Measurements from ENCODE around the gene CEP72.
"Not testable (repeated sequence)": the region's sequence is repeated elsewhere in the genome, so short reads cannot be mapped to it uniquely, and the experiment has no call there.

Gene CEP72, protein sequence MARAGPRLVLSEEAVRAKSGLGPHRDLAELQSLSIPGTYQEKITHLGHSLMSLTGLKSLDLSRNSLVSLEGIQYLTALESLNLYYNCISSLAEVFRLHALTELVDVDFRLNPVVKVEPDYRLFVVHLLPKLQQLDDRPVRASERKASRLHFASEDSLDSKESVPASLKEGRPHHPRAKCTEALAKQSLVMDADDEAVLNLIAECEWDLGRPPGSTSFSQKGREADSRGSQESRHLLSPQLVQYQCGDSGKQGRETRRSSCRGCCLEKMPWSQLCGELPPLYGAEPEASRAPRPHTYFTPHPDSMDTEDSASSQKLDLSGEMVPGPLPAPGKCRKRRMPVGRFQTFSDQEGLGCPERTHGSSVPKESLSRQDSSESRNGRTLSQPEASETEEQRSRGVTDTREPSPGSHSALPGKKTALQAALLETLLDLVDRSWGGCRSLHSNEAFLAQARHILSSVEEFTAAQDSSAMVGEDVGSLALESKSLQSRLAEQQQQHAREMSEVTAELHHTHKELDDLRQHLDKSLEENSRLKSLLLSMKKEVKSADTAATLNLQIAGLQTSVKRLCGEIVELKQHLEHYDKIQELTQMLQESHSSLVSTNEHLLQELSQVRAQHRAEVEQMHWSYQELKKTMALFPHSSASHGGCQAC

DNA sequence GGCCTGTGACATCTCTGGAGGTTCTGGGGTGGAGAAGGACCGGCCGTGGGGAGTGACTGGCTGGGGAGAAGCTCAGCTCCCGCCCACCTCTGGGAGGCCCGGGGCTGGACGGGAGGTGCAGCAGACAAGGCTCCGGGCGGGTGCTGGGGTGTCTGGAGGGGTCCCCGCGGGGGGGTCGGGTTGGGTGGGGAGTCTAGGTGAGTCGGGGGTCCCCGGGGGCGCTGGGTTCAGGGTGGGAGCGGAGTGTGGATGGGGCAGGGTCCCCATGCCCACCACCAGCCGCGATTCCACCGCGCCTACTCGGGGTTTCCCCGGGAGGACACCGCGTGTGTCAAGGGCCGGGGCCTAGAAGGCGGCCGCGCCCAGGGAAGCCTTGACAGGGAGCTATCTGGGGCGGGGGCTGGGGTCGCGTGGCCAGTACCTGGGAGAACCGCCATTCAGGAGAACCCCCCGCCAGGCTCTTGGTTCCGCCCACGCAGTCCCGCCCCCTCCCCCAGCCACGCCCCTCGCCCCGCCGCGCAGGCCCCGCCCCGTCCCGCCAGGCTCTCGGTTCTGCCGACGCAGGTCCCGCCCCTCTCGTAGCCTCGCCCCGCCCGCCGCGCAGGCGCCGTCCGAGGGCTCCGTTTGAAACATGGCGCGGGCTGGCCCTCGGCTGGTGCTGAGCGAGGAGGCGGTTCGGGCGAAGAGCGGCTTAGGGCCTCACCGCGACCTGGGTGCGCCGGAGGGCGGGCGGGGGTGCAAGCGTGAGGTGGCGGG lies at the start of gene CEP72:
Gene CEP72, plus strand, starts transcription at position 610 of the 756 bp plus-strand sequence. Its CDS starts 22 bp downstream, at position 632.
- peak; percentile 59 for DNase-seq

DNA sequence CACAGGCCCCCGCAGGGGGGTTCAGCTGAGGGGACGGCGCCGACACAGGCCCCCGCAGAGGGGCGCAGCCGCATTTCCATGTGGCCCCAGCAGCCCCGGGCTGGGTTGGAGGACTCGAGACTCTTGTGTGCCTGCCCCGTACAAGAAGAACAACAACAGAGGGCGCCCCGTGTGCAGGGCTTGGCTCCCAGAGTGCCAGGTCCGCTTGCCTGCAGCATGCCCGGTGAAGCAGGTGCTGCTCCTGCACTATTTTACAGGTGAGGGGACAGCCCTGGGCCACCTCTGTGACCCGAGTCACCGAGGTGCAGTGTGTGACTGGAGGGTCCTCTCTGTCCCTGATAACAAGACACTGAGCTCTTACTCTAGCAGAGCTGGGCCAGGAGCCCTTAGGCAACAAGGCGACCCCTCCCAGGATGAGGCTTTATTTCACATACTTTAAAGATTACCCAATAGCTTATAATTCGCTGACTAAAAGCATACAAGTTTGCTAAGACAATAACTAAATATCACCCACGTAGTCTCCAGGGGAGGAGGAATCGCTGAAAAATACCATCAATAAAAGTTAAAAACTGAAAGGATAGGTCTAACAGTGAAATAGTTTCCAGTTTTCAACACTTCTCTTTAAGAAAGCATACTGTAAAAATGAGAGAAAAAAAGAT lies 46.2 kb upstream of the CEP72 start:
- DNase-seq, result no peak

DNA sequence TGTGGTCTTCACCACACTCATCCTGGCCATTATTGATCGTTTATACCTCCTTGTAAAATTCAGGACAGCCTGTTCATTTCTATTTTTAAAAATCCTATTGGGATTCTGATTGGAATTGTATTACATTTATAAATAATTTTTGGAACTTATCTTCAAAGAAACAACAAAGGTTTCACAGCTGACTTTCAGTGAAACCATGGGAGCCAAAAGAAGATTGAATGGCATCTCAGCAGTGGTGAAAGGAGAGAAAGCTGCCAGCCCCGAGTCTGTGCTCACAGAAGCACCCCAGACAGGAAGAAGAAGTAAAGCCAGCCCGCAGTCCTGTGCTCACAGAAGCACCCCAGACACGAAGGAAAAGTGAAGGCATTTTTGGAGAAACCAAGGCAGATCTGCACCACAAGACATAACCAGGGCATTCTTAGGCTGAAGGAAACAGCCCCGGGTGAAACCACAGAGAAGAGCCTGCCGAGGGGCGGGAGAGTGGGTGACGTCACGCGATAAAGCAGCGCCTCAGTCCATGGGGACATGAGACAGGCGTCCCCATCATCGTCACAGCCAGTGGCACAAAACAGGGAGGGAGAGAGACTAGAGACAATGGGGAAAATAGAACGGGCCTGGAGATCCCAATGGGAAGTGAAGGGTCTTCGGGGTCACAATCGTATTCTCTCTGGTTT lies 45.4 kb upstream of the CEP72 start:
- no peak for DNase-seq

DNA sequence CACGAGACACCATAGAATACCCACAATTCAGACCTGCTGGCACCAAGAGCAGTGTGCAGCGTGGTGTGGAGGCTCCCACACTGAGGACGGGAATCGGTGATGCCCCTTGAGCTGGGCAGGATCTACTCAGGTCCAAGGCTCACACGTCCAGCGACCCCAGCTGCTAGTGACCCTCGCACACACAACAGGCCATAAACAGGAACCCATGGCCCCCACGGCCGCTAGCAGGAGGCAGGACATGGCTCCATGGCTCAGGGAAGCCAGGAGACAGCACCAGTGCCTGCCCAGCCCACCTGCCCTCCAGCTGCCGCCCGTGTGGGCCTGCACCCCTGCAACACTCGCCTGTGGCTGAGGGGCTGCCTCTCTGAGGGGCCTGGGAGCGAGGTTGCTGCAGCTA lies 44.5 kb upstream of the CEP72 start:
- DNase-seq, result no peak

DNA sequence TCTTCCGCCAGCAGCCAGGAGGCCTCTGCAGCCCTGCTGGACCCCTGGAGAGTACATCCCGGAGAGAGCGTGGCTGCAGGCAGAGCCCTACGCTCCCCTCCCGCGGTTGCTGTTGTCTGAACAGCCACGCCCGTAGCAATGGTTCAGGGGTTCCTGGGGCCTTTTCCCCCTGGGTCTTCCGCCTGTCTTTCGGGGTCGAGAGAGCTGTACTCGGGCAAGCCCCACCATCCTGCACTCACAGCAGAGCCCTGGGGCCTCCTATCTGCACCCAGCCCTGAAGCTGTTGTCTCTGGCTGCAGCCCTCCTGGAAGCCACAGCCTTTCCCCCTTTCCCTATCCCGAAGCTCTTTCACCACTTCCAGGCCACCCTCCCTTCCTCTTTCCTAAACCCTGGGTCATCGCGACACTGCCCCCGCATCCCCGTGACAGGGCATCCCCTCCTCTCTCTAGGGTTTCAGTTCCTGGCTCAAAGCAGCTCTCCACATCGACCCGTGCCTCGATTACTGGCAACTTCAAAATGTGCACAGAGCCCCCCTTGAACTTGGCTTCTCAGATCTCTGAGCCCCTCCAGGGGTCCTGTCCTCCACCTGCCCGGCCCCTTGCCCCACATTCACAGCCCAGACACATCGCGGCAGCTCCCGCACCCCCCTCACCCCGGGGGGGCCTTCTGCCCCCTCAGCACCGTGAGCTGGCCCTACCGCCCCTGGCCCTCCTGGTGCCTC lies 43.9 kb upstream of the CEP72 start:
- no peak for DNase-seq

DNA sequence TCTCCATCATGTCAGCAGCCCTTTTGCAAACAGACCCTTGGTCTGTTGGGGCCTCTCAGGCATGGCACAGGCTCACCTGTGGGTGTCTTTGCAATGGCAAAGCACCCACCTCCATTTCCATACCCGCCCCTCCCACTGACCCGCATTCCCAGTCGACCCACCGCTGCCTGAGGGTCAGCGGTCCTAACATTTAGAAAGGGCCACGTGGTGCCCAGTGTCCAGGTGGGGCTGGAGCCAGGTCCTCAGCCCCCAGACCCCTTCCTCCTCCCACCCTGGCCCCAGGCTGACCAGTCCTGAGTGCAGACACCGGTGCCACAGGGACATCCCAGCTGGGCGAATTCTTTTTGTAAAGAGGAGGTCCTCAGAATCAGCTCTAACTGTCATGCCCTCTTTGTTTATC lies 43.3 kb upstream of the CEP72 start:
- no peak for DNase-seq

DNA sequence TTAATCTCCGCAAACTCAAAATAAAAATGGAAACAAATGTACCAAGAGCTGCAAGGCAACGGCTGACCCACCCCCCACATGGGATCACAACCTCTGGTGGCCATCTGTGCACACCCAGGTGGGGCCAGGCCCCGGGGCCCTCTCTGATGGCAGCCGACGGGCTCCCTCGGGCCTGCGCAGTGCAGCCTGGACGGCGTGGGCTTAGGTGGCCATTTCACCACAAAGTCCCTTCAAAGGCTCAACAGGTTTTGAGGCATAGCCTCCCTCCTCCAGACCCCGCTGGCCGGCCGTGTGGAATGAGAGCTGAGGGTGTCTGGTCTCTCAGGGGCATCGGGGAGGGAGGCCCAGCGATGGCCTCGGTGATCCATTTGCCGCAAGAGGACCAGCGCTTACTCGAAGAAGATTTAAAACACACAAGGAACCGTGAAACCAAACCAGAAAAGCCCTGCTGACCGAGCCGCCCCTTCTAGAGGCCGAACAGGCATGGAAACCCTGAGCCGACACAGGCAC lies 42.7 kb upstream of the CEP72 start:
- no peak for DNase-seq

DNA sequence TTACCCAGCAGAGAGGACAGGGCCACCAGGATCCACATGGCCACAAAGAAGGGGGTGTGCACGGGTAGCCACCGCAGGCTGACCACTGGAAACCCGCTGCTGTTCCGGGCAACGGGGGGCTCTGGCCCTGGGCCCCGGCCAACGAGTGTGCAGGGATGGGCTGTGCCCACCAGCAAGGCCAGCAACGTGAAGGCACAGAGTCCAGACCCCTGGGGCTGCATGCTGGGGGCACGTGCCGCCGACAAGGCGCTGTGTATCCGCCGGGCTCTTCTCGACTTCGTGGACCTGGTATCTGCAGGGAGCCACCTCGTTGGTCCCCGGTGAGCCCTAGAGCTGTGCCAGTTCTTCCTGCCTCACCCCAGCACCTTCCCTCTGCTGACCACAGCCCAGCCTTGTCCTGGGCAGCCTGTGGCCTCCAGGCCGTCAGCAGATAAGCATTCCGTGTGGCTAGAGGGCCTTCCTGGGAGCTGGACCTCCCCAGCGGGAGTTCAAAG lies 42.2 kb upstream of the CEP72 start:
- DNase-seq, result no peak

DNA sequence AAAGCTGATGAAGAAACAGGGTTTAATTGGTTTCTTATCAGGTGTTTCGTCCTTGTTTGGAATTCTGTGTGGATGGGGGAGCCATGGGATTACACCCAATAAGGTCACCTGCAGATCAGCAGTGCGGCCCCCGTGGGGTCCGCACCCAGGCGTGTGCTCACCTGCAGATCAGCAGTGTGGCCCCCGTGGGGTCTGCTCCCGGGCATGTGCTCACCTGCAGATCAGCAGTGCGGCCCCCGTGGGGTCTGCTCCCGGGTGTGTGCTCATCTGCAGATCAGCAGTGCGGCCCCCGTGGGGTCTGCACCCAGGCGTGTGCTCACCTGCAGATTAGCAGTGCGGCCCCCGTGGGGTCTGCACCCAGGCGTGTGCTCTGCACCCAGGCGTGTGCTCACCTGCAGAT lies 41.7 kb upstream of the CEP72 start:
- no peak for DNase-seq

DNA sequence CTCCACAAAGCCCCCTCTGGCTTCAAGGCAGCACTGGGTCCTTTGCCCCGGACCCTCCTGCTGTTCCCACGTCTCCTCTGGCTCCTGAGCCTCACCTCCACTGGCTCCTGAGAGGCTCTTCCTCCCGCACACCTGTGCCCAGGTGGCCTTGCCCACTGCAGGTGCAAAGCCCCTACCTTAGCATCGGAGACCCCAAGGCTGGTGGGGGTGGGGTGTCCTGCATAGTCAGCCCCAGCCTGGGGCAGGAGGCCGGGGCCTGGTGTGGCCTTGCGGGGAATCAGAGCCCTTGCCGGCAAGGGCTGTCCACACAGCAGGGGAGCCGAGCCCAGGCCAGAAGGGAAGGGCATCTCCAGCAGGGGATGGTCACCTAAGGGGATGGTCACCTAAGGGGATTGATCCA lies 41.3 kb upstream of the CEP72 start:
- DNase-seq, result no peak

DNA sequence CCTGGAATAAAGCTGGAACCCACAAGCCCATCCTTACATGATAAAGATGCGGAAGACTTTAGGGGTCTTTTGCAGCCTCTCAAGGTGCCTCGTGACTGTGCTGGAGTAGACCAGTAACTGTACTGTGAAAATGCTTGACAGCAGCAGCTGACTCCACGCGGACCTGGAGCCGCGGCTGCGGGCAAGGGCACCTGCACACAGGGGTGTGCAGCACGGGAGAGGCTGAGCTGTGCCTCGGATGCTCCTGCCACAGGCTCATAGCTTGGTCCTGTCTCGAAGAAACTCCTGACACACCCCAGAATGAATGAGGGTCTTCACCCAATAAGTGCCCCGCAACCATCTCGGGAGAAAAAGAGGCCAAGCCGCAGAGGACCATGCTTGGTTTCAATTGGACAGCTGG lies 40.3 kb upstream of the CEP72 start:
- DNase-seq, result peak; percentile 34

DNA sequence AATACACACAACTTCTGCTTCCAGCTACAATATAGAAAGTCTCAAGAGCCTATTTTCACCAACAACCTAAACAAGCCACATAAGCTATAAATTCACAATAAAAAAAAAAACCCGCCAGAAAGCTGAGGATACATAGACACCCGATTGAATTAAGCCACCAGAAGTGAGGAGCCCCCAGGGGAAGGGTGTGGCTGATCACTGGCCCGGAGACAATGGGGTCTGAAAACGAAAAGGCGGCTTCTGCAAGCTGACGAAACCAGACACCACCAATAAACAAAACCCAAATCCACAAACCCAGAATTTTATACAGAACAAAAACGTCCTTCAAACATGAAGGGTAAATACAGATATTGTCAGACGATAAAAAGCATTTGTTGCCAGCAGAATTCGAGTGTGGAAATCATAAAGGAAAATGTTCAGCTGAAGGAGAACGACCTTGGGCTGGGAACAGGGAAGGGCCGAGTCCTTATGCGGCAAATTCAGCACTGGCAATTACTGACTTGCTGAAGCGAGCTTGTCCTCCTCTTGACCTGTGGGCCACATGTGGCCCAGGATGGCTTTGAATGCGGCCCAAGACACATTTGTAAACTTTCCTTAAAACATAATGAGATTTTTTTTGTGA lies 39.6 kb upstream of the CEP72 start:
- peak; percentile 71 for DNase-seq

DNA sequence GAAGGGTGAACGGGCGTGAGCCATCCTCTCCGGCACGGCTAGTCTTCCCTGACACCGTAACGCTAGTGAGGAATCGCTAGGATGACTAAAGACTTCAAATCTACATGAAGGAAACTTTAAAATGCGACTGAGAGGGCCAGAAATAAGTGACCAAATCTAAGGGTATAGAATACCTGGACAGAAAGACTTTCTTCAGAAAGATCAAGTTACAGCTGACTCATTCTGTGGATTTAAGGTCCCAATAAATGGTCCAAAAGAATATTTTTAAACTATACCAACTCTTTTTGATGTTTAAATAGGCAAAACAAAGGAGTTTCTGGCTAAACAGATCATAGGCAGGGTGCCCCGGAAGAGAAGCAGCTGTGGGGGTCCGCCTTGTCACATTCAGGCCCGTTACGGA lies 38.9 kb upstream of the CEP72 start:
- DNase-seq, result no peak

DNA sequence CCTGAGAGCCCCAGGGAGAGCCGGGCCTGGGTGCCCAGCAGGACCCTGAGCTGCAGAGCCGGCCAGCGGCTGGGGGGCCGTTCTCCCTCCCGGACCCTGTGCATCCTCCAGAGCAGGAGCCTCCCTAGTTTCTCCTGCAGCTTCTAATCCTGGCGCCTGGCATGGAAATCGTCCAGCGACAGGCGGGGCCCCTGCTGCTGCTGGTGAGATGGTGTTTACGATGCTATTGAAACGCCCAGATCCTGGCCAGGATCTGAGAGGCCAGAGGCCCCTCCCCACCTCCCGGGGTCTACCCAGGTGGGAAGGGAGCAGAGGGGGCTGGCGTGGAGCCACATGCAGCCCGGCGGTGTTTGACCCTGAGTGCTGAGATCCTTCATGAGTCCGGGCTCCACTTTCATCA lies 38.2 kb upstream of the CEP72 start:
- peak; percentile 79 for DNase-seq

DNA sequence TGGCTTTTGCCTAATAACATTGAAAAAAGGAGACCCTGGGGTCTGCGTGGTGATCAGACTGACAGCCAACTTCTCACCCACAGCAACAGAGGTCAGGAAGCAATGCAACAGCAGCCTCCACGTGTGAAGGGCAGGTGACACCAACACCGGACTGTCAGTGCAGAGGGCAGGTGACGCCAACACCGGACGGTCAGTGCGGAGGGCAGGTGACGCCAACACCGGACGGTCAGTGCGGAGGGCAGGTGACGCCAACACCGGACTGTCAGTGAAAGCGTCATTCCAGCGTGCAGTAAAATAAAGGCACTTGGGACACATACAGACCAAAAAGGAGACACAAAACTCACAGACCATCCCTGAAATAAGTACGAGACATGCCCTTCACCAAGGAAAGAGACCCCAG lies 37.2 kb upstream of the CEP72 start:
- no peak for DNase-seq

DNA sequence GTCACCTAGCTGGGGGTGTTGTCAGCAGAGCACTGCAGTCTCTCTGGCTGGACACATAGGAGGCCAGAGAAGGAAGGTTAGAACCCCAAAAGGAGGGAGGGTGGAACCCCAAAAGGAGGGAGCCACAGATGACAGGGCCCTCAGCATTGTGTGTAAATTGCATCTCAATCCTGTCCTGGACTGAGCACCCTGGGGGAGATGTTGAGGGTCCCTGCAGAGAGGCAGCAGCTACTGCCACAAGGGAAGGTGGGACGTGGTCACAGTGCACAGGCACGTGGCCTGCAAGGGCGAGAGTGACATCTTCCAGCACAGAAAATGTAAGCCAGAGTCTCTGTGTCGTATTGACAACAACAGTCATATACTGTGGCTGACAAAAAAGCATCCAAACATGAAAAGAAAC lies 36.5 kb upstream of the CEP72 start:
- DNase-seq, result no peak

DNA sequence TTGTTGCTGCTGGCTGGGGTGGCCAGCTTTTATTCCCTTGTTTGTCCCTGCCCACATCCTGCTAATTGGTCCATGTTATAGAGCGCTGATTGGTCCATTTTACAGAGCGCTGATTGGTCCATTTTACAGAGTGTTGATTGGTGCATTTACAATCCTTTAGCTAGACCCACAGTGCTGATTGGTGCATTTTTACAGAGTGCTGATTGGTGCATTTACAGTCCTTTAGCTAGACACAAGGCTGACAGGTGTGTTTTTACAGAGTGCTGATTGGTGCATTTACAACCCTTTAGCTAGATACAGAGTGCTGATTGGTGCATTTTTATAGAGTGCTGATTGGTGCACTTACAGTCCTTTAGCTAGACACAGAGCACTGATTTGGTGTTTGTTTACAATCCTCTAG lies 34.9 kb upstream of the CEP72 start:
- not testable (repeated sequence) for DNase-seq

DNA sequence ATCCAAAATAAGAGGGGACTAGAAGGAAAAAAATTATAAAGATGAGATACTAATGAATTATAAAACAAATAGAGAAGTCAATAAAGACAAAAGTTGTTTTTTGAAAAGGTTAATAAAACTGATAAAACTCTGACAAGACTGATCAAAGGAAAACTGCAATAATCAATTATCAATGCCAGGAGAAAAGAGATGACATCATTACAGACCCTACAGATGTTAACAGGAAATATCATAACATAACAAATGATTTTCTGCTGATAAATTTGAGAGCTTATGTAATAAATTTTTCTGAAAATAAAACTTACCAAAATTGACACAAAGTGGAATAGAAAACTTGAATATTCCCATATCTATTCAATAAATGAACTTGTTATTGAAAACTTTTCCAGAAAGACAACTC lies 34.3 kb upstream of the CEP72 start:
- DNase-seq, result no peak

DNA sequence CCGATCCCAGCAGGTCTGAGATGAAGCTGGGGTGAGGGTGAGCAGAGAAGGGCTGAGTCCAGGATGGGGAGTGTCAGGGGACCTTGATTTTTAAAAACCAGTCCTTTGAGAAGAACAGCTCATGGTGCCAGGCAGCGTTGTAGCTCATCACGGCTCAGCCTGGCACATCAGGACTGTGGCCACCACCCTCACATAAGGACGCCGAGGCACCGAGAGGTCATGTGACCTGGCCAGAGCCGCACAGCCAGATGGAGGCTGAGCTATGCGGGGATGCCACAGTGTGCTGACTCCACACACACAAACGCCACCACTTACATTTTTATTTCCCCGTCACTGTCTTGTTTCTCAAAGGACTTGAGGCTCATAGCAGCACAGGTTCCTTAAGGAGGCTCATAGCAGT lies 32.9 kb upstream of the CEP72 start:
- DNase-seq, result no peak

DNA sequence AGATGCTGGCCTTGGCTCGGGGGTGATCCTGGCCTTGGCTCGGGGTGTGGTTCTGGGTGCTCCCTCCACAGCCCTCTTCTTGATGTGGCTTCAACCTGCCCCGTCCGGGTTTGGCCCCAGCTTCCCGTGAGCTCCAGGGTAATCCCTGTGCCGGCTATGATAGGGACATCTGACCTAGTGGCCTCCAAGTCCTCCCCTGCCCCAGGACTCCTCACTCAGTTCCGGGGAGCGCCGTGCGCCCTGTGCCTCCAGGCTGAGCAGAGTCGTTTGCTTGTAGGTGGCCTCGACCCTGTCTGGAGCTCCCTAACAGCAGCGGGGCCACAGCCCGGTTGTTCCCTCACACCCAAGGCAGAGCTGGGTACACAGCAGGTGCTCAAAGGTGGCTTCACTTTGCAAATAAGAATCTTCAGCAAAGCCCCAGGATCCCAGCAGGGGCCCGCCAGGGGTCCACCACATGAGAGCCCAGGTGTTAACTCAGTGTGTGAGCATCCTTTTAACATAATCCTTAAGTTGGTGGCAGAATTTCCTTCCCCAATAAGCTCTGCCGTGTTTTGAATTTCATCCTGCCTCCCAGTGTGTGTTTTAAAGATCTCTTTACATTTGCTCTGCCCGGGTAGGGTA lies 32.3 kb upstream of the CEP72 start:
- DNase-seq, result no peak

DNA sequence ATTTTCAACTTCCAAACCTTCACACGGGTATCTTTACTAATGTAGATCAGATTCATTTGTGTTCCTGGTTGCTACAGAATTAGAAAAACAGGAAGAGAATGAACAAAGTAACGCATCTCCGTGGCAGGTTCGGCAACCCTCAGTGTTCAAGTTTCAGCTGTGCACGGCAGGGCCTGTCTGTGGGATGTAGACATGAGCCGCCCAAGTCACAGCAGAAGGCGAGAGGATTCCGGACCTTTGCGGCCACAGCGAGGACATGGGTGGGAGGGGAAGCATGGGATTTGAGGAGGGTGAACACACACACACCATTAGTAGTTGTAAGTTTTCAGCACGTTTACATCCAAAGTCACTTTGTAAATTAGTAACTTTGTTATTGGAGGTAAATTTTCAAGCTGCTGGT lies 31.7 kb upstream of the CEP72 start:
- no peak for DNase-seq
